Measurements from ENCODE around the gene SLC39A11. TPM values are rescaled to one million over a fixed set of nuclear protein-coding genes. Genes with fewer than 3 reads are reported as not detected.

Gene SLC39A11
- total RNA-seq, 1 experiment from 2014 or later = 56.1 TPM

GRCh38 chr17:72747501-72747900 is 345.0 kb downstream of the SLC39A11 start:
- Histone ChIP-seq H3K4me1 (ENCODE audit: control insufficient read depth, insufficient read depth, low read length) (no peaks in the 10 kb centered on the region), H3K4me3 (ENCODE audit: low read depth in 2 of 2, low read length in 2 of 2) (no peak overlapping the region), H3K36me3 (ENCODE audit: control insufficient read depth, insufficient read depth, low read length) (no peaks in the 10 kb centered on the region), H3K27me3 (ENCODE audit: control insufficient read depth, insufficient read depth, low read length) (no peaks in the 10 kb centered on the region), H3K27ac (ENCODE audit: low read length) (no peak overlapping the region), H3K9me3 (ENCODE audit: control insufficient read depth, insufficient read depth, low read depth, low read length) (no peaks in the 10 kb centered on the region)
- in situ Hi-C loops (cut with HindIII; ENCODE audit: low pct_unique_long_range_greater_than_20kb, low sequenced_read_pairs) = no loop called here
- ChIA-PET CTCF (no interaction called here), POLR2A (no interaction called here)
- intact Hi-C loops (cut with micrococcal nuclease; ENCODE audit: unreplicated experiment) = no loop called here
- ATAC-seq (no peak), DNase-seq (ENCODE audit: low read depth, low spot score) (no peak)
- no TSS peak for BruUV-seq (replicated peaks)
- TF ChIP-seq REST (IDR thresholded peaks at IDR 0.05; ENCODE audit: insufficient read depth in 1 of 2, low read depth in 2 of 2, low read length in 1 of 2) (no peak), SIN3A (IDR thresholded peaks at IDR 0.05; ENCODE audit: borderline replicate concordance, insufficient read depth, low read depth, low read length) (no peak), CTCF (IDR thresholded peaks at IDR 0.05) (no peak), TCF7L2 (IDR thresholded peaks at IDR 0.05; ENCODE audit: low read depth, low read length) (no peak), POLR2AphosphoS5 (IDR thresholded peaks at IDR 0.05; ENCODE audit: low read depth, low read length) (no peak)

DNA sequence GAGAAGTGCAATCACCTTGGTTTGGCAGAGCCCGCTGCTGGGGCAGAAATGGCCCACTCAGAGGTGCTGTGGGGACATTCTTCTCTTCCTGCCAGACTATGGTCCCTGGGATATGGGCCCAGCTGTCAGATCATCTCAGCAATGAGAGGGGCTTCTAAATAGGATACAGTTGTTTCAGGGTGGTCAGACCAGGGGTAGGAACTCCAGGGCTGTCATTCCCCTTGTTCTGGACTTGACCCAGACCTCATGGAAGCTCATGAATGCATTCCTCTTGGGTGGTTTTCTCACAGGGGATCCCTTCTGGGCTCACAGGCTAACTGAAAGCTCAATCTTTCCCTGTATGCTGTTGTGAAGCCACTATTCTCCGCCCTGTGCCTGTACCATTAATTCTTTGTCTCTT is 347.2 kb downstream of the SLC39A11 start:
- Histone ChIP-seq H3K4me1 (ENCODE audit: control insufficient read depth, insufficient read depth, low read length) (no peaks in the 10 kb centered on the region), H3K9me3 (ENCODE audit: control insufficient read depth, insufficient read depth, low read depth, low read length) (no peaks in the 10 kb centered on the region), H3K36me3 (ENCODE audit: control insufficient read depth, insufficient read depth, low read length) (no peaks in the 10 kb centered on the region), H3K4me3 (ENCODE audit: low read depth in 2 of 2, low read length in 2 of 2) (no peak overlapping the region), H3K27me3 (ENCODE audit: control insufficient read depth, insufficient read depth, low read length) (no peaks in the 10 kb centered on the region), H3K27ac (ENCODE audit: low read length) (no peak overlapping the region)
- in situ Hi-C loops (cut with HindIII; ENCODE audit: low pct_unique_long_range_greater_than_20kb, low sequenced_read_pairs) (no loop called here), intact Hi-C loops (cut with micrococcal nuclease; ENCODE audit: unreplicated experiment) (no loop called here)
- ChIA-PET POLR2A (no interaction called here), CTCF (no interaction called here)
- no peak for DNase-seq (ENCODE audit: low read depth, low spot score)
- no peak for ATAC-seq
- no TSS peak for BruUV-seq (replicated peaks)
- TF ChIP-seq REST (IDR thresholded peaks at IDR 0.05; ENCODE audit: insufficient read depth in 1 of 2, low read depth in 2 of 2, low read length in 1 of 2) (no peak), CTCF (IDR thresholded peaks at IDR 0.05) (no peak), SIN3A (IDR thresholded peaks at IDR 0.05; ENCODE audit: borderline replicate concordance, insufficient read depth, low read depth, low read length) (no peak), POLR2AphosphoS5 (IDR thresholded peaks at IDR 0.05; ENCODE audit: low read depth, low read length) (no peak), TCF7L2 (IDR thresholded peaks at IDR 0.05; ENCODE audit: low read depth, low read length) (no peak)

Measured in Panc1 (cell line).